Neutrophil (primary cell): Measurements from ENCODE around the gene SUGCT.

Experiments
- H3K27ac ChIP-seq: fragments of 200-600 bp; sonication (generic); 2 replicates; pipeline ENCODE4 v1.5.1; 2016; ENCODE audit warnings: mild to moderate bottlenecking, moderate library complexity
- H3K27me3 ChIP-seq: fragments of 200-600 bp; sonication (generic); 2 replicates; pipeline ENCODE4 v1.6.0; 2016; ENCODE audit warnings: mild to moderate bottlenecking
- H3K36me3 ChIP-seq: fragments of 200-600 bp; sonication (generic); 2 replicates; pipeline ENCODE4 v1.5.1; 2017
- H3K4me1 ChIP-seq, 2 experiments: fragments of 200-600 bp in 1 of 2; sonication (generic) in 1 of 2; 1 replicate in 1 of 2; 2 replicates in 1 of 2; pipeline versions ENCODE4 v1.5.1 to v1.6.1; 2013 to 2016; ENCODE audit warnings: low read depth in 1 of 2, low read length in 1 of 2, mild to moderate bottlenecking in 1 of 2, moderate library complexity in 1 of 2; ENCODE audit not compliant: control insufficient read depth in 1 of 2, insufficient read depth in 1 of 2
- H3K4me3 ChIP-seq, 2 experiments: fragments of 200-600 bp in 1 of 2; sonication (generic) in 1 of 2; 1 replicate in 1 of 2; 2 replicates in 1 of 2; pipeline ENCODE4 v1.5.1; 2013 to 2016; ENCODE audit warnings: low read depth in 1 of 2, low read length in 1 of 2, mild to moderate bottlenecking in 1 of 2, moderate library complexity in 1 of 2
- H3K9me3 ChIP-seq: fragments of 200-600 bp; sonication (generic); 2 replicates; pipeline ENCODE4 v1.5.1; 2016
- TF ChIP-seq, protein P1 (sequence below): fragments of 200-600 bp; sonication (generic); IDR thresholded peaks from 2 replicates; pipeline ENCODE4 v1.5.1; 2016; ENCODE audit warnings: antibody characterized with exemption

SUGCT gene

DNA sequence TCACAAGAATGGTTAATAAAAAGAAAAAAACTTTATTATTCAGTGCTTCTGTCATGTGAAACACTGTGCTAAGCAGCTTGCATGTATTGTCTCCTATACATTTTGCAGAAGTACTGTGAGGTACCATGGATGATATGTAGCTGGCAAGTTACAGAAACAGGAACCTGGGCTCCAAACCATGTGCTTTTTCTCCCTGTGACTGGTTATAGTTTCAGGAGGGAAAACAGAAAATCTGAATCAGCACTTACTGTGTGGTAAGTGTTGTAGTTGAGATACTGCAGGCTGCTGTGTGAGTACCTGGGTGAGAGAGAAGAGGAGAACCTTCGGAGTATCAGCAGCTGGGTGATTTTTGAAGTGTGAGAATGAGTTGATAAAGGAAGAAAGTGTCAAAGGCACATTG lies 285.0 kb downstream of the SUGCT start:
- Histone ChIP-seq H3K36me3 (no peaks in the 10 kb centered on the region), H3K9me3 (no peaks in the 10 kb centered on the region), H3K4me1 (peaks cover 0 to 5% of the 10 kb centered on the region in 2 experiments), H3K27me3 (no peaks in the 10 kb centered on the region), H3K27ac (no peak overlapping the region), H3K4me3 (no peak overlapping the region)
- TF ChIP-seq, protein P1, sequence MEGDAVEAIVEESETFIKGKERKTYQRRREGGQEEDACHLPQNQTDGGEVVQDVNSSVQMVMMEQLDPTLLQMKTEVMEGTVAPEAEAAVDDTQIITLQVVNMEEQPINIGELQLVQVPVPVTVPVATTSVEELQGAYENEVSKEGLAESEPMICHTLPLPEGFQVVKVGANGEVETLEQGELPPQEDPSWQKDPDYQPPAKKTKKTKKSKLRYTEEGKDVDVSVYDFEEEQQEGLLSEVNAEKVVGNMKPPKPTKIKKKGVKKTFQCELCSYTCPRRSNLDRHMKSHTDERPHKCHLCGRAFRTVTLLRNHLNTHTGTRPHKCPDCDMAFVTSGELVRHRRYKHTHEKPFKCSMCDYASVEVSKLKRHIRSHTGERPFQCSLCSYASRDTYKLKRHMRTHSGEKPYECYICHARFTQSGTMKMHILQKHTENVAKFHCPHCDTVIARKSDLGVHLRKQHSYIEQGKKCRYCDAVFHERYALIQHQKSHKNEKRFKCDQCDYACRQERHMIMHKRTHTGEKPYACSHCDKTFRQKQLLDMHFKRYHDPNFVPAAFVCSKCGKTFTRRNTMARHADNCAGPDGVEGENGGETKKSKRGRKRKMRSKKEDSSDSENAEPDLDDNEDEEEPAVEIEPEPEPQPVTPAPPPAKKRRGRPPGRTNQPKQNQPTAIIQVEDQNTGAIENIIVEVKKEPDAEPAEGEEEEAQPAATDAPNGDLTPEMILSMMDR = no peak

- TF ChIP-seq, protein P1 = no peak
- Histone ChIP-seq H3K27me3 (no peaks in the 10 kb centered on the region), H3K9me3 (no peaks in the 10 kb centered on the region), H3K36me3 (no peaks in the 10 kb centered on the region), H3K27ac (no peak overlapping the region), H3K4me3 (no peak overlapping the region), H3K4me1 (peaks cover 0 to 5% of the 10 kb centered on the region in 2 experiments)
These were observed 286.6 kb downstream of the SUGCT start for GRCh38 chr7:40421433-40421832.

GRCh38 chr7:40425696-40426095 lies 290.9 kb downstream of the SUGCT start:
- TF ChIP-seq, protein P1 = no peak
- H3K9me3 ChIP-seq = no peaks in the 10 kb centered on the region
- H3K4me3 ChIP-seq = no peak overlapping the region
- H3K36me3 ChIP-seq = no peaks in the 10 kb centered on the region
- no peaks in the 10 kb centered on the region for H3K4me1 ChIP-seq
- H3K27me3 ChIP-seq = no peaks in the 10 kb centered on the region
- no peak overlapping the region for H3K27ac ChIP-seq

DNA sequence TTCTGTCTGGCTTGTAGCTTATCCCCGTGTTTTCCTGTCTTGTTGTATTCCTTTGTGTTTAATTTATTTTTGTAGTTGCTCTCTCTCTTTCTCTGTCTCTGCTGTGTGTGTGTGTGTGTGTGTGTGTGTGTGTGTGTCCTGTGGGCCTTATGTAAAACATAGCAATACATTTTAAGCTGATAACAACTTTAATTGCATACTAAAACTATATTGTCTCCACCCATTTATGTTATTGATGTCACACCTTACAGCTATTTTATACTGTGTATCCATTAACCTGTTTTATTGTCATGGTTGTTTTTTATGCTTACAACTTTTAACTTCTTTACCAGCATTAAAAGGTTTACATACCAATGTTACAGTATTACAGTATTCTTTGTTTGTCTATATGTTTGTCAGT lies 293.6 kb downstream of the SUGCT start:
- H3K36me3 ChIP-seq = no peaks in the 10 kb centered on the region
- H3K4me3 ChIP-seq = no peak overlapping the region
- no peak overlapping the region for H3K27ac ChIP-seq
- TF ChIP-seq, protein P1 = no peak
- H3K27me3 ChIP-seq = no peaks in the 10 kb centered on the region
- H3K9me3 ChIP-seq = no peaks in the 10 kb centered on the region
- H3K4me1 ChIP-seq = no peaks in the 10 kb centered on the region

GRCh38 chr7:40429826-40430225 lies 295.0 kb downstream of the SUGCT start:
- Histone ChIP-seq H3K27ac (no peak overlapping the region), H3K4me1 (no peaks in the 10 kb centered on the region), H3K27me3 (no peaks in the 10 kb centered on the region), H3K4me3 (no peak overlapping the region), H3K9me3 (no peaks in the 10 kb centered on the region), H3K36me3 (no peaks in the 10 kb centered on the region)
- TF ChIP-seq, protein P1 = no peak

GRCh38 chr7:40432046-40432445 lies 297.2 kb downstream of the SUGCT start:
- Histone ChIP-seq H3K27ac (no peak overlapping the region), H3K4me1 (no peaks in the 10 kb centered on the region), H3K36me3 (no peaks in the 10 kb centered on the region), H3K27me3 (no peaks in the 10 kb centered on the region), H3K4me3 (no peak overlapping the region), H3K9me3 (no peaks in the 10 kb centered on the region)
- TF ChIP-seq, protein P1 = no peak
